Panc1 (cell line): ENCODE measurements around the gene ELOVL6.

Experiments used
- CTCF ChIP-seq: fragments of 450-650 bp; IDR thresholded peaks from 2 replicates; pipeline ENCODE4 v1.5.1; 2017; ENCODE audit warnings: mild to moderate bottlenecking
- POLR2AphosphoS5 ChIP-seq: IDR thresholded peaks from 2 replicates; pipeline ENCODE4 v1.6.1; 2012; ENCODE audit warnings: mild to moderate bottlenecking, low read depth, low read length, moderate library complexity

GRCh38 chr4:110122201-110122600 is 76.2 kb downstream of the ELOVL6 start:
- no peak for TF ChIP-seq CTCF
- TF ChIP-seq POLR2AphosphoS5, result no peak
